K562 (cell line): ENCODE measurements around the gene DEGS1. TPM values are rescaled to one million over a fixed set of nuclear protein-coding genes. Genes with fewer than 3 reads are reported as not detected.

ENCODE experiments used
- ATAC-seq: fragments of 200-7000 bp; cut with Tn5 transposase; 3 replicates; pipeline ENCODE4 v1.9.1; 2020; ENCODE audit warnings: moderate library complexity
- BruUV-seq: library from RNA; stranded (reverse); fragments of 400-500 nt; replicated peaks from 2 replicates; lab custom pipeline; 2021; lab: Mats Ljungman, UMichigan
- CTCF ChIA-PET: fragments of 300-600 bp; formaldehyde crosslinking; extraction: SDS; loops from one replicate; lab custom pipeline; 2021; ENCODE audit warnings: low intra/inter-chr PET ratio; lab: Yijun Ruan, JAX
- POLR2A ChIA-PET: fragments of 300-600, 350-650 bp; sonication (Branson Sonifier 250); formaldehyde crosslinking; extraction: SDS; loops from one replicate; lab custom pipeline; 2021; ENCODE audit warnings: antibody characterized with exemption, inconsistent platforms; lab: Yijun Ruan, JAX
- DNase-seq, 4 experiments: peaks; one replicate each; pipeline versions ENCODE4 v3.0.0 to v3.0.0-alpha.2; 2011 to 2018; ENCODE audit warnings: low spot score in 3 of 4, mixed read lengths in 3 of 4; ENCODE audit errors: extremely low read depth in 1 of 4
- FAIRE-seq: peaks from 2 replicates; lab custom pipeline; 2011; peaks lifted over from hg19 to GRCh38; lab: Jason Lieb, UNC
- H2AFZ ChIP-seq: 2 replicates; pipeline ENCODE4 v1.6.0; 2011; ENCODE audit warnings: low read depth, low read length, control low read depth, inconsistent platforms
- H3K27ac ChIP-seq: fragments of 200-600 bp; 3 replicates; pipeline ENCODE4 v1.8.0; 2011; ENCODE audit warnings: low read depth, mild to moderate bottlenecking, control low read depth, inconsistent platforms, low read length, moderate library complexity, mixed read lengths; ENCODE audit errors: extremely low read depth
- H3K27me3 ChIP-seq, 2 experiments: fragments of 300-600 bp in 1 of 2; 2 replicates in 1 of 2; 3 replicates in 1 of 2; pipeline versions ENCODE4 v1.6.0 to v1.8.0; 2011; ENCODE audit warnings: inconsistent platforms in 2 of 2, low read length in 2 of 2, mild to moderate bottlenecking in 1 of 2, mixed read lengths in 1 of 2, moderate library complexity in 1 of 2; ENCODE audit not compliant: control insufficient read depth in 2 of 2, insufficient read depth in 2 of 2
- H3K36me3 ChIP-seq: fragments of 300-600 bp; 3 replicates; pipeline ENCODE4 v1.8.0; 2011; ENCODE audit warnings: mild to moderate bottlenecking, low read length, inconsistent platforms; ENCODE audit not compliant: control insufficient read depth, insufficient read depth
- H3K4me1 ChIP-seq, 2 experiments: fragments of 200-600 bp in 1 of 2; replicated peaks in 1 of 2; 2 replicates in 1 of 2; 3 replicates in 1 of 2; pipeline versions ENCODE4 v1.5.1 to v1.8.0; 2011; ENCODE audit warnings: inconsistent platforms in 2 of 2, low read length in 2 of 2, mild to moderate bottlenecking in 1 of 2, mixed read lengths in 1 of 2, moderate library complexity in 1 of 2; ENCODE audit not compliant: control insufficient read depth in 2 of 2, insufficient read depth in 2 of 2
- H3K4me2 ChIP-seq: 2 replicates; pipeline ENCODE4 v1.6.1; 2011; ENCODE audit warnings: low read length, control low read depth, inconsistent platforms, mixed read lengths; ENCODE audit not compliant: insufficient read depth
- H3K4me3 ChIP-seq: fragments of 200-600 bp; sonication (generic), shearing (Covaris generic); 2 replicates; pipeline ENCODE4 v1.5.1; 2016; ENCODE audit warnings: control low read depth, inconsistent platforms
- H3K79me2 ChIP-seq: fragments of 200-600 bp; 3 replicates; pipeline ENCODE4 v1.8.0; 2011; ENCODE audit warnings: low read length, inconsistent platforms; ENCODE audit not compliant: control insufficient read depth, insufficient read depth
- H3K9ac ChIP-seq, 2 experiments: 2 replicates each; pipeline versions ENCODE4 v1.6.0 to v1.6.1; 2011; ENCODE audit warnings: low read depth in 2 of 2, low read length in 2 of 2, control low read depth in 1 of 2, inconsistent platforms in 1 of 2, mild to moderate bottlenecking in 1 of 2, mixed read lengths in 1 of 2; ENCODE audit not compliant: insufficient read depth in 1 of 2
- H3K9me1 ChIP-seq: one replicate; pipeline ENCODE4 v1.6.0; 2011; ENCODE audit warnings: inconsistent platforms, mild to moderate bottlenecking, low read length, moderate library complexity; ENCODE audit not compliant: control insufficient read depth, insufficient read depth
- H3K9me3 ChIP-seq: replicated peaks from 2 replicates; pipeline ENCODE4 v1.5.1; 2011; ENCODE audit warnings: low read depth, low read length, inconsistent platforms; ENCODE audit not compliant: control insufficient read depth, insufficient read depth
- H4K20me1 ChIP-seq: replicated peaks from 2 replicates; pipeline ENCODE4 v1.6.1; 2011; ENCODE audit warnings: low read length, inconsistent platforms, mixed read lengths; ENCODE audit not compliant: control insufficient read depth, insufficient read depth
- ARHGAP35 ChIP-seq: fragments of 450-650 bp; IDR thresholded peaks from 2 replicates; pipeline ENCODE4 v1.6.1; 2018; ENCODE audit not compliant: partially characterized antibody
- CCAR2 ChIP-seq: fragments of 200-400 bp; formaldehyde crosslinking; IDR thresholded peaks from 2 replicates; pipeline ENCODE4 v1.6.1; 2017; ENCODE audit warnings: mild to moderate bottlenecking, low read depth, low read length
- DACH1 ChIP-seq: fragments of 450-650 bp; IDR thresholded peaks from 2 replicates; pipeline ENCODE4 v1.6.1; 2018; ENCODE audit not compliant: partially characterized antibody
- FOXK2 ChIP-seq, 2 experiments: fragments of 450-650 bp; IDR thresholded peaks in 1 of 2; conservative IDR thresholded peaks in 1 of 2; 2 replicates each; pipeline ENCODE4 v1.6.1; 2016; ENCODE audit warnings: low read depth in 2 of 2, mild to moderate bottlenecking in 1 of 2
- GATAD2B ChIP-seq: fragments of 450-650 bp; IDR thresholded peaks from 2 replicates; pipeline ENCODE4 v1.6.1; 2017; ENCODE audit warnings: mild to moderate bottlenecking, borderline replicate concordance
- PHB ChIP-seq: fragments of 250-450 bp; sonication (Bioruptor Pico); IDR thresholded peaks from 2 replicates; pipeline ENCODE4 v1.5.0; 2021
- POLR3A ChIP-seq: IDR thresholded peaks from 2 replicates; pipeline ENCODE4 v1.6.1; 2011; ENCODE audit warnings: borderline replicate concordance, mild to moderate bottlenecking, moderate library complexity; ENCODE audit not compliant: insufficient read length, insufficient read depth; ENCODE audit errors: extremely low read depth
- TEAD2 ChIP-seq: fragments of 450-650 bp; IDR thresholded peaks from 2 replicates; pipeline ENCODE4 v1.6.1; 2016; ENCODE audit warnings: missing genetic modification characterization, control low read depth, missing compliant biosample characterization
- WHSC1 ChIP-seq: IDR thresholded peaks from one replicate; pipeline ENCODE4 v1.6.1; 2012; ENCODE audit warnings: low read length, control low read depth, inconsistent platforms
- ZNF165 ChIP-seq: fragments of 250-450 bp; sonication (Bioruptor Pico); IDR thresholded peaks from 2 replicates; pipeline ENCODE4 v1.4.0; 2020; ENCODE audit warnings: borderline replicate concordance
- ZNF280A ChIP-seq: fragments of 450-650 bp; IDR thresholded peaks from 2 replicates; pipeline ENCODE4 v1.6.1; 2018; ENCODE audit warnings: mild to moderate bottlenecking, low read depth; ENCODE audit not compliant: partially characterized antibody
- ZNF644 ChIP-seq: fragments of 200-800 bp; sonication (Bioruptor generic); IDR thresholded peaks from 2 replicates; pipeline ENCODE4 v1.6.1; 2016; ENCODE audit warnings: low read depth, missing genetic modification characterization, missing compliant biosample characterization
- WGBS: fragments of 100-300 bp; shearing (Covaris generic); methylation state at CpG from one replicate; pipeline ENCODE4 v1.1.6; 2016; ENCODE audit warnings: low coverage, mixed read lengths; ENCODE audit not compliant: insufficient coverage; ENCODE audit errors: missing lambda C conversion rate; 5-methylcytosine and 5-hydroxymethylcytosine counted together
- in situ Hi-C: fragments of 300-500 bp; cut with MboI; formaldehyde crosslinking; loops from 4 replicates; pipeline ENCODE4 v1.15.0; 2018; ENCODE audit warnings: inconsistent platforms, mixed read lengths
- intact Hi-C: fragments of 100-400 bp; cut with micrococcal nuclease; formaldehyde crosslinking; loops from 2 replicates; pipeline ENCODE4 v1.14.2; 2022
- polyA plus RNA-seq, 8 experiments: library from polyadenylated mRNA; depleted of rRNA in 4 of 8; stranded (reverse) in 5 of 8; unstranded in 3 of 8; fragments of >200 nt; fragmentation: Nextera tagmentation in 2 of 8; fragmentation: Illumina TruSeq in 1 of 8; extraction: Ambion mirVana in 2 of 8; extraction: Trizol in 1 of 8; gene quantifications; 2 replicates each; pipeline versions ENCODE4 v1.2.1 to v1.2.3, GENCODE V29; 2011 to 2014; ENCODE audit warnings: inconsistent platforms in 1 of 8, missing spikeins in 1 of 8
- total RNA-seq, 7 experiments: library from RNA; depleted of rRNA in 6 of 7; stranded (reverse); fragments of >200 nt in 6 of 7; fragmentation: Illumina TruSeq in 2 of 7; extraction: Trizol in 2 of 7; gene quantifications; 2 replicates each; pipeline versions ENCODE4 v1.2.1 to v1.2.3, GENCODE V29; 2011 to 2021; ENCODE audit warnings: low replicate concordance in 1 of 7

Gene DEGS1
- total and polyA plus RNA-seq, 9 of the 15 experiments (the other 6 are each of a cell fraction or from before 2014, with no cell fraction given) = 12.3 to 95.0 (median 38.8) TPM

GRCh38 chr1:224170343-224170742, 12.7 kb upstream of the DEGS1 start:
- Histone ChIP-seq H2AFZ (no peak overlapping the region), H4K20me1 (no peaks in the 10 kb centered on the region), H3K4me3 (no peak overlapping the region), H3K36me3 (no peaks in the 10 kb centered on the region), H3K27me3 (no peaks in the 10 kb centered on the region)
- WGBS = 50% methylated on average over 4 of the region's 4 CpGs
- BruUV-seq = no TSS peak
- TF ChIP-seq DACH1 = no peak
- no peak for TF ChIP-seq WHSC1
- no peak for TF ChIP-seq POLR3A
- no peak for TF ChIP-seq ZNF644 (tag)
- TF ChIP-seq ZNF165 (CRISPR knock-in tag) = no peak
- no peak for TF ChIP-seq ARHGAP35
- TF ChIP-seq ZNF280A = no peak
- TF ChIP-seq FOXK2 (conservative IDR thresholded peaks at IDR 0.05 in 1 of 2, IDR thresholded peaks at IDR 0.05 in 1 of 2; ENCODE audit: low read depth in 2 of 2) = no peak
- TF ChIP-seq GATAD2B = no peak
- no peak for TF ChIP-seq TEAD2 (tag)
- no peak for TF ChIP-seq PHB (CRISPR knock-in tag)
- no peak for TF ChIP-seq CCAR2
- TF ChIP-seq, all 486 proteins: peak for 0
- no peaks in the 10 kb centered on the region for H3K79me2 ChIP-seq
- no peaks in the 10 kb centered on the region; a peak in 1 of 5 replicates for H3K4me1 ChIP-seq
- in situ Hi-C loops = no loop called here
- ChIA-PET POLR2A (interaction anchor here (0.9 to 2.1 kb wide), 2 partner anchors 9 to 12 kb away, joined by 3 to 9 read pairs; no protein-coding TSS in a partner anchor), CTCF (no interaction called here)
- H3K9me3 ChIP-seq = peaks cover 3% of the 10 kb centered on the region; the same call in 1 of the 2 replicates
- H3K9ac ChIP-seq = no peak overlapping the region
- no peak overlapping the region for H3K4me2 ChIP-seq
- no peak overlapping the region for H3K27ac ChIP-seq
- FAIRE-seq = no peak
- DNase-seq = no peak
- H3K9me1 ChIP-seq = no peaks in the 10 kb centered on the region
- intact Hi-C loops = no loop called here
- no peak; the same call in 2 of the 3 replicates for ATAC-seq
